GM19023 (cell line): Measurements from ENCODE around the gene SUPT5H.
"Not testable (repeated sequence)": the region's sequence is repeated elsewhere in the genome, so short reads cannot be mapped to it uniquely, and the experiment has no call there.

ENCODE experiments used
- ATAC-seq: cut with Tn5 transposase; IDR thresholded peaks from one replicate; pipeline ENCODE4 v1.9.1; 2021; ENCODE audit warnings: mild to moderate bottlenecking, moderate library complexity; ENCODE audit not compliant: unreplicated experiment

Gene SUPT5H

GRCh38 chr19:39463403-39463802, 18.0 kb downstream of the SUPT5H start:
- no peak for ATAC-seq

DNA sequence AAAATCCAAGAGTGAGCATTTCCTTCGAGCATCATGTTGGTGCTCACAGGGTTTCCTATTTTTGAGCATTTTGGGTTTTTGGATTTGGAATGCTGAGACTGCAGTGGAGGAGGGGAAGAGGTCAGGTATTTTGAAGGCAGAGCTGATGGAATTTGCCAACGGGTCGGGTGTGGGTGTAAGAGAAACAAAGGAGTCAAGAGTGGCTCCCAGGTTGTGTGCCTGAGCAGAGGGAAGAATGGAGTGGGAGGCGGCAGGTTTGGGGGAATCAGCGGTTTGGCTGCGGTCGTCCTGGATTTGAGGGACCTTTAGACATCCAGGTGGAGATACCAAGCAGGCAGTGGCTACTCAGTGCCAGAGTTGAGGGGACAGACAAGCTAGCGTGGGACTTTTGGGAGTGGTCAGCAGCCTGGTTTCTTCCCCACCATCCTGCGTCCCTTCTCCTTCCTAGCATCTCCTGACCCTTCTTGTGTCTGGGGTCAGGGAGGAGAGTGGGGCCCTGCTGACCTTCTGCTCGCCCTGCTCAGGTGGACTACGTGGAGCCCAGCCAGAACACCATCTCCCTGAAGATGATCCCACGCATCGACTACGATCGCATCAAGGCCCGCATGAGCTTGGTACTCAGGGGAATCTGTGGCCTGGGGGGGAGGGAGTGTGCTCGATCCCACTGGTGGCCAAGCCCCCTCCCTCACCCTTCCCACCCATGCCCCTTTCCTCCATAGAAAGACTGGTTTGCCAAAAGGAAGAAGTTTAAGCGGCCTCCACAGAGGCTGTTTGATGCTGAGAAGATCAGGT, 20.8 kb downstream of the SUPT5H start:
- ATAC-seq: no peak

- no peak for ATAC-seq
Measured at GRCh38 chr19:39467941-39468340, 22.6 kb downstream of the SUPT5H start.

GRCh38 chr19:39469036-39469435, 23.7 kb downstream of the SUPT5H start:
- ATAC-seq: no peak

GRCh38 chr19:39469567-39469966, 24.2 kb downstream of the SUPT5H start:
- no peak for ATAC-seq

GRCh38 chr19:39470724-39471339, 25.4 kb downstream of the SUPT5H start:
- ATAC-seq: no peak

GRCh38 chr19:39471756-39472536, 26.6 kb downstream of the SUPT5H start:
- no peak for ATAC-seq

GRCh38 chr19:39472746-39473442, 27.5 kb downstream of the SUPT5H start:
- no peak for ATAC-seq

DNA sequence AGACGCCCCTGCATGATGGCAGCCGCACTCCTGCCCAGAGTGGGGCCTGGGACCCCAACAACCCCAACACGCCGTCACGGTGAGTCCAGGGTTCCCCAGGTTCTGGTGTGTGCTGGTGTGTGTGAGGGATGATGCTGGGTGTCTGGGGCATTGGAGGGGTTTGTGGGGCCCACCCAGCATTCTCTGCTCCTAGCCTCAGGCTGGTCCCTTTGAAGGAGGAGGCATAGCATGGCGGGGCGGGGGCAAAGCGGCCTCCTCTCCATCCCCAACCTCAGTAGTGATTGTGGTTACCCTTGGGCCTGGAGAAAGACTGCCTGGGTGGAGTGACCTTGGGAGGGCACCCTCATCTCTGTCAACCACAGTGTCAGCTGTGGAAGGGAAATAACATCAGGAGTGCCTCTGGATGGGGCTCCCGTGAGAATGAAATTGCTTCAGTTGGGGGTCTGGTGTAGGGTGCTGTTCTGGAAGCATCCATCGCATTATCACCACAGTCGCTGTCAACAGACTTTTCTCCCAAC, 28.1 kb downstream of the SUPT5H start:
- no peak for ATAC-seq

DNA sequence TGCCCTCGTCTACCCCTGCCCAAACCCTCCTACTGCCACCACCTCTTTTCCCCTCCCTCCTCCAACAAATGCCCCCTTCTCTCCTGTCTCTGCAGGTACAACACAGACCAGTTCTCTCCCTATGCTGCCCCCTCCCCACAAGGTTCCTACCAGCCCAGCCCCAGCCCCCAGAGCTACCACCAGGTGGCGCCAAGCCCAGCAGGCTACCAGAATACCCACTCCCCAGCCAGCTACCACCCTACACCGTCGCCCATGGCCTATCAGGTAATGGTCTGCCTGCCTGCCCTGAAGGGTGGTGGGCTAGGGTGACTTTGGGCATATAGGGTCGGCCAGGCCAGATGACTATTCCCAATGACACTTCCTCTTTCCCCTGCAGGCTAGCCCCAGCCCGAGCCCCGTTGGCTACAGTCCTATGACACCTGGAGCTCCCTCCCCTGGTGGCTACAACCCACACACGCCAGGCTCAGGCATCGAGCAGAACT, 28.8 kb downstream of the SUPT5H start:
- ATAC-seq: no peak

- ATAC-seq: no peak
Measured at GRCh38 chr19:39475748-39476147, 30.4 kb downstream of the SUPT5H start.

DNA sequence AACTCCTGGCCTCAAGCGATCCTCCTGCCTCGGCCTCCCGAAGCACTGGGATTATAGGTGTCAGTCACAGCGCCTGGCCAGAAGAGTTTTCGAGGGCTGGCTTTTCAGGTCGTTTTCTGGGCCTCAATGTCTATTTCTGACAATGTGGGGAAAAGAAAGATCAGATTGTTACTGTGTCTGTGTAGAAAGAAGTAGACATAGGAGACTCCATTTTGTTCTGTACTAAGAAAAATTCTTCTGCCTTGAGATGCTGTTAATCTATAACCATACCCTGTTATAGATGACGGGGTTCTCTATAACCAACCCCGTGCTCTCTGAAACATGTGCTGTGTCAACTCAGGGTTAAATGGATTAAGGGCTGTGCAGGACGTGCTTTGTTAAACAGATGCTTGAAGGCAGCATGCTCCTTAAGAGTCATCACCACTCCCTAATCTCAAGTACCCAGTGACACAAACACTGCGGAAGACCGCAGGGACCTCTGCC, 34.0 kb downstream of the SUPT5H start:
- ATAC-seq: not testable (repeated sequence)

GRCh38 chr19:39479916-39480315, 34.5 kb downstream of the SUPT5H start:
- no peak for ATAC-seq

DNA sequence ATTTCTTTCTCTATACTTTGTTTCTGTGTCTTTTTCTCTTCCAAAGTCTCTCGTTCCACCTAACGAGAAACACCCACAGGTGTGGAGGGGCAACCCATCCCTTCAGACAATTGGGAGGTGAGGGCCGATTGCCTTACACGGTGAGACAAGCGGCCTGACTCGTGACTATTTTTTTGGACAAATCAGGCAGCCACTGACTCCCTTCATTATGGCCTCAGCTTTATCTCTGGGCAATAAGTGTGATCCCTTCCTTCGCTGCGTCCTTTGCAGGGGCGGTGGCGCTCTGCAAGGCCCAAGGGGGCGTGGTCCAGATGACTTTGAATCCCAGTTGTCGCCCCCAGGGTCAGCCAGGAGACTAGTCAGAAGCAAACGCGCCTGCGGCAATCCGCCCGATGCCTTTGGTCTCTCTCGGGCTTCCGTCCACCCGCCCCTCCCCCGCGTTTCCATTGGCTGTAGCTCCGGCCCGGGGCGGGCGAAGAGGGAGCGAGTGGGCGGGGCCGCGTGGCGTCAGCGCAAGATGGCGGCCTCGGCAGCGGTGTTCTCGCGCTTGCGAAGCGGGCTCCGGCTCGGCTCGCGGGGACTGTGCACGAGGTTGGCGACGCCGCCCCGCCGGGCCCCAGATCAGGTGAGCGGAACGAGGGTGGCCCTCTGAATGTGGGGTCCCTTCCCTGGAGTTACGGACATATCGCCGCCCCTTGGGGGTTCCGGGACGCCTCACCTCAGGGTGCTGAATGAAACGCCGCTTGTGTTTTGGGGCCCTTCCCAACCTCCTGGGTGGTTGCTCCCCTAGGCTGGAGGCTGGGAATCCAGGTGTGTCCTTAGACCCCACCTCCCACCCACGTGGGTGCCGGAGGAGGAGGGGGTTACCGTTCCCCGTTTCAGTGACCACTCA, 35.2 kb downstream of the SUPT5H start, which contains the start of gene TIMM50:
TIMM50 (plus strand) TSS at position 502 of the 892 bp plus-strand sequence; CDS start at position 518, 16 bp downstream.
- ATAC-seq: peak; percentile 90

DNA sequence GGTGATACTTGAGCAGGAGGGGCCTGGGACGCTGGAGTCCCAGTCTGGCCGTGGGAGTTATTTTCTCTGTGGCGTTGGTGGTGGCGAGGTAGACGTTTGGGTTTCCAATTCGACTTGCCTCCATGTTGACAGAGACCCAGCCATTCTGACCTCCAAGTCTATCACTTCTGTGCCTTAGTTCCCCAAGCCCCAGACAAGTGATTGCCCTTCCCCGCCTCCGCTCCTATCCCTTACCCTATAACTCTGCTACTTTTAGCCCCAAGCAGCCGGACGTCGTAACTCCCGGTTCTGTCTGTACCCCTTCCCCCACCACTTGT, 35.8 kb downstream of the SUPT5H start:
- ATAC-seq: no peak

- ATAC-seq: no peak
Measured at GRCh38 chr19:39481676-39482075, 36.3 kb downstream of the SUPT5H start.

- no peak for ATAC-seq
Measured at GRCh38 chr19:39483141-39483540, 37.8 kb downstream of the SUPT5H start.

DNA sequence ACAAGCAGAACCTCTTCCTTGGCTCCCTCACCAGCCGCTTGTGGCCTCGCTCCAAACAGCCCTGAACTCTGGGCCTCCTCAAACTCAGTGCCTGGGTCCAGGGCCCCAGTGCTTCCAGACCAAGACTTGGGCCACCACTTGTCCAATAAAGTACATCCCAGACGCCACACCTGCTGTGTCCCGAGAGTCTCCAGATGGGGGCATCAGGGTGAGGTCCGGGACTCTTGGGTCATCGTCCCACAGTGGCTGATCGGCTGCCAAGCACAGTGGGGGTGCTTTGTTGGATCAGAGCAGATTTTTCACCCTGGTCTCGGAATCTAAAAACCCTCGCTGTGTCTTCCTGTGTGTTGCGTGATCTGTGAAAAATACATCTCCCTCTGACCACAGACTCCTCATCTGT, 44.4 kb downstream of the SUPT5H start:
- ATAC-seq: no peak

DNA sequence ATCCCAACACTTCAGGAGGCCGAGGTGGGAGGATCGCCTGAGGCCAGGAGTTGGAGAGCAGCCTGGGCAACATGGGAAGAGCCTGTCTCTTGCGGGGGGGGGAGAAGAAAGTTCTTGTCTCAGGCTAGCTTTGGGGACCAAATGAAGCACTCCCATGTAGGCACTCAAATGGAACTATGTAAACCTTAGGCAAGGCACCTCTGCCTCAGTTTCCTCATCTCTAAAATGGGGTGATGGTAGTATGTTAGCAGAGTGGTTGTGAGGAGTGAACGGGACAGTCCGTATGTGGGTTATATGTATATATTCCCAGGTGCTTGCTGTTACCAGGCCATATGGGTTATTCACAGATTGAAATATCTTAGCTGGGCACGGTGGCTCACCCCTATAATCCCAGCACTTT, 46.8 kb downstream of the SUPT5H start:
- no peak for ATAC-seq

- ATAC-seq: no peak
Measured at GRCh38 chr19:39492788-39493187, 47.4 kb downstream of the SUPT5H start.
